ENCODE data around the gene NUBP1. TPM values are rescaled to one million over a fixed set of nuclear protein-coding genes. Genes with fewer than 3 reads are reported as not detected.

NUBP1 gene
- total and polyA plus RNA-seq, 9 of the 15 experiments (the other 6 are each of a cell fraction or from before 2014, with no cell fraction given), result 17.2 to 55.1 (median 35.6) TPM

GRCh38 chr16:10743610-10744369 is at the start of gene NUBP1 (continued):
- TF ChIP-seq CTCF (IDR thresholded peaks at IDR 0.05 in 2 of 3, conservative IDR thresholded peaks at IDR 0.05 in 1 of 3; ENCODE audit: insufficient read depth in 2 of 3, low read depth in 1 of 3, low read length in 3 of 3), result no peak
- no peak for TF ChIP-seq DNMT1 (IDR thresholded peaks at IDR 0.05)
- peak; percentile 91 for TF ChIP-seq ELF1 (tag; IDR thresholded peaks at IDR 0.05)
- TF ChIP-seq ZNF324 (CRISPR knock-in tag; IDR thresholded peaks at IDR 0.05), result no peak
- TF ChIP-seq, protein P1, sequence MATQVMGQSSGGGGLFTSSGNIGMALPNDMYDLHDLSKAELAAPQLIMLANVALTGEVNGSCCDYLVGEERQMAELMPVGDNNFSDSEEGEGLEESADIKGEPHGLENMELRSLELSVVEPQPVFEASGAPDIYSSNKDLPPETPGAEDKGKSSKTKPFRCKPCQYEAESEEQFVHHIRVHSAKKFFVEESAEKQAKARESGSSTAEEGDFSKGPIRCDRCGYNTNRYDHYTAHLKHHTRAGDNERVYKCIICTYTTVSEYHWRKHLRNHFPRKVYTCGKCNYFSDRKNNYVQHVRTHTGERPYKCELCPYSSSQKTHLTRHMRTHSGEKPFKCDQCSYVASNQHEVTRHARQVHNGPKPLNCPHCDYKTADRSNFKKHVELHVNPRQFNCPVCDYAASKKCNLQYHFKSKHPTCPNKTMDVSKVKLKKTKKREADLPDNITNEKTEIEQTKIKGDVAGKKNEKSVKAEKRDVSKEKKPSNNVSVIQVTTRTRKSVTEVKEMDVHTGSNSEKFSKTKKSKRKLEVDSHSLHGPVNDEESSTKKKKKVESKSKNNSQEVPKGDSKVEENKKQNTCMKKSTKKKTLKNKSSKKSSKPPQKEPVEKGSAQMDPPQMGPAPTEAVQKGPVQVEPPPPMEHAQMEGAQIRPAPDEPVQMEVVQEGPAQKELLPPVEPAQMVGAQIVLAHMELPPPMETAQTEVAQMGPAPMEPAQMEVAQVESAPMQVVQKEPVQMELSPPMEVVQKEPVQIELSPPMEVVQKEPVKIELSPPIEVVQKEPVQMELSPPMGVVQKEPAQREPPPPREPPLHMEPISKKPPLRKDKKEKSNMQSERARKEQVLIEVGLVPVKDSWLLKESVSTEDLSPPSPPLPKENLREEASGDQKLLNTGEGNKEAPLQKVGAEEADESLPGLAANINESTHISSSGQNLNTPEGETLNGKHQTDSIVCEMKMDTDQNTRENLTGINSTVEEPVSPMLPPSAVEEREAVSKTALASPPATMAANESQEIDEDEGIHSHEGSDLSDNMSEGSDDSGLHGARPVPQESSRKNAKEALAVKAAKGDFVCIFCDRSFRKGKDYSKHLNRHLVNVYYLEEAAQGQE (IDR thresholded peaks at IDR 0.05; ENCODE audit: borderline replicate concordance), result no peak
- TF ChIP-seq, protein P1 (CRISPR knock-in tag; IDR thresholded peaks at IDR 0.05; ENCODE audit: low read depth), result 0 out of 2 replicates have a peak, but pooled peaks have one; percentile 62
- peak; percentile 92 for TF ChIP-seq THRB (CRISPR knock-in tag; conservative IDR thresholded peaks at IDR 0.05)
- TF ChIP-seq RBM25 (IDR thresholded peaks at IDR 0.05; ENCODE audit: low read depth, low read length, severe bottlenecking), result no peak
- no peak for TF ChIP-seq BRD9 (IDR thresholded peaks at IDR 0.05; ENCODE audit: low read depth, partially characterized antibody)
- TF ChIP-seq CREB5 (CRISPR knock-in tag; IDR thresholded peaks at IDR 0.05), result no peak
- TF ChIP-seq, protein P2, sequence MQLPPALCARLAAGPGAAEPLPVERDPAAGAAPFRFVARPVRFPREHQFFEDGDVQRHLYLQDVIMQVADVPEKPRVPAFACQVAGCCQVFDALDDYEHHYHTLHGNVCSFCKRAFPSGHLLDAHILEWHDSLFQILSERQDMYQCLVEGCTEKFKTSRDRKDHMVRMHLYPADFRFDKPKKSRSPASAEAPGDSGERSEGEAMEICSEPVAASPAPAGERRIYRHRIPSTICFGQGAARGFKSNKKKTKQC (CRISPR knock-in tag; IDR thresholded peaks at IDR 0.05), result peak; percentile 88
- TF ChIP-seq ZNF79 (CRISPR knock-in tag; IDR thresholded peaks at IDR 0.05; ENCODE audit: low read depth), result 0 out of 2 replicates have a peak, but pooled peaks have one; percentile 40
- peak; percentile 61 for TF ChIP-seq ZNF583 (CRISPR knock-in tag; IDR thresholded peaks at IDR 0.05)
- TF ChIP-seq NFXL1 (CRISPR knock-in tag; IDR thresholded peaks at IDR 0.05), result no peak

Measured in K562 (cell line).